HG03558 (cell line): ENCODE data around the gene MED26.
"Not testable (repeated sequence)": the region's sequence is repeated elsewhere in the genome, so short reads cannot be mapped to it uniquely, and the experiment has no call there.

Source experiments
- ATAC-seq: cut with Tn5 transposase; IDR thresholded peaks from one replicate; pipeline ENCODE4 v1.9.1; 2021; ENCODE audit warnings: moderate number of reproducible peaks; ENCODE audit not compliant: unreplicated experiment; ENCODE audit errors: extremely low read depth

The MED26 gene, protein sequence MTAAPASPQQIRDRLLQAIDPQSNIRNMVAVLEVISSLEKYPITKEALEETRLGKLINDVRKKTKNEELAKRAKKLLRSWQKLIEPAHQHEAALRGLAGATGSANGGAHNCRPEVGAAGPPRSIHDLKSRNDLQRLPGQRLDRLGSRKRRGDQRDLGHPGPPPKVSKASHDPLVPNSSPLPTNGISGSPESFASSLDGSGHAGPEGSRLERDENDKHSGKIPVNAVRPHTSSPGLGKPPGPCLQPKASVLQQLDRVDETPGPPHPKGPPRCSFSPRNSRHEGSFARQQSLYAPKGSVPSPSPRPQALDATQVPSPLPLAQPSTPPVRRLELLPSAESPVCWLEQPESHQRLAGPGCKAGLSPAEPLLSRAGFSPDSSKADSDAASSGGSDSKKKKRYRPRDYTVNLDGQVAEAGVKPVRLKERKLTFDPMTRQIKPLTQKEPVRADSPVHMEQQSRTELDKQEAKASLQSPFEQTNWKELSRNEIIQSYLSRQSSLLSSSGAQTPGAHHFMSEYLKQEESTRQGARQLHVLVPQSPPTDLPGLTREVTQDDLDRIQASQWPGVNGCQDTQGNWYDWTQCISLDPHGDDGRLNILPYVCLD

DNA sequence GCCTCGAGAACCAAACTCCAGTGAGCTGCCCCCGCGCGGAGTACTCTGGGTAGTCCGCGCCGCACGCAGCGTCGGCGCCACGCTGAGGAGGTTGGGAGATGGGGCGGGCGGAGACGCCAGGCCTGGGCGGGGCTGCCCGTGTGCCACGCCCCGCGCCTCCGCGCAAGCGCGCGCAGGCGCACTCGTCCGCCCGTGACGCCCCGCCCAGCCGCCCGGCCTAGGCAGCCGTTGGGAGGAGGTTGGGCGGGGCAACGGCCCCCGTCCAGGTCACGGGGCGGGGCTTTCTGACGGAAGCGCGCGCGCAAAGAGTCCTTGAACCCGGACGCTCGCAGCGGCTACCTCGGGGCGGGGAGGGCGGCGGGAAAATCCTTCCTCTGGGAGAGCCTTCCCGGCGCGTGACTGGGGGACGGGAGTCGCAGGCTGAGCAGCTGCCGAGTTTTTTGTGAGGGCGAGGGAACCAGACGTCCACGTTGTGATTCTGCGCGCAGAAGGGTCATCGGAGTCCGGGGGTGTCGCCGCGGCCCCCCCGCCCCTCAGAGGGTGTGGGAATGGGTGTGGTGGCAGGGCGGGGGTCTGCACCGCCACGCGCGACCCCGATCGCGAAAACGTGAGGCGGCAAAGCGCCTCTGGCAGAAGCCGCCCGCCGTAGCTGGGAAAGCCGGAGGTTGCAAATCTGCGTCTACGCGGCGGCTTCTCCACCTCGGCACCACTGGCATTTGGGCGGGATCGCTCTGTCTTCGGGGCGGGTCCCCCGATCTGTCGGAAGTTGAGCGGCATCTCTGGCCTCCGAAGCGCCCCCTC lies at the start of gene MED26:
Gene MED26 (minus strand): TSS at position 22 of the 801 bp plus-strand sequence. CDS start 261 bp downstream, outside the sequence.
- ATAC-seq = peak; percentile 67

DNA sequence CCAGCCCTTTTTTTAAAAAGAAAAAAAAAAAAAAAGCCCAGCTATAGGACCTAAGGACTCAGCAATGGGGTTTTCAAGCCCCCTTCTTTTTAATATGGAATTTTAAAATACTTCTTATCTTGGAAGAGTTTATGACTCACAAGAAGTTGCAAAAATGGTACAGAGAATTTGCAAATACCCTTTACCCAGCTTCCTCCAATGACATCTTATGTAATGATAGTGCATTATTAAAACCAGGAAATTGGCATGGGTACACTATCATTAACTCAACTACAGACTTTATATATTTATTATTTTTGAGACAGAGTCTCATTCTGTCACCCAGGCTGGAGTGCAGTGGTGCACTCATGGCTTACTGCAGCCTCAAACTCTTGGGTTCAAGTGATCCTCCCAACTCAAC lies 49.1 kb upstream of the MED26 start:
- ATAC-seq = no peak

DNA sequence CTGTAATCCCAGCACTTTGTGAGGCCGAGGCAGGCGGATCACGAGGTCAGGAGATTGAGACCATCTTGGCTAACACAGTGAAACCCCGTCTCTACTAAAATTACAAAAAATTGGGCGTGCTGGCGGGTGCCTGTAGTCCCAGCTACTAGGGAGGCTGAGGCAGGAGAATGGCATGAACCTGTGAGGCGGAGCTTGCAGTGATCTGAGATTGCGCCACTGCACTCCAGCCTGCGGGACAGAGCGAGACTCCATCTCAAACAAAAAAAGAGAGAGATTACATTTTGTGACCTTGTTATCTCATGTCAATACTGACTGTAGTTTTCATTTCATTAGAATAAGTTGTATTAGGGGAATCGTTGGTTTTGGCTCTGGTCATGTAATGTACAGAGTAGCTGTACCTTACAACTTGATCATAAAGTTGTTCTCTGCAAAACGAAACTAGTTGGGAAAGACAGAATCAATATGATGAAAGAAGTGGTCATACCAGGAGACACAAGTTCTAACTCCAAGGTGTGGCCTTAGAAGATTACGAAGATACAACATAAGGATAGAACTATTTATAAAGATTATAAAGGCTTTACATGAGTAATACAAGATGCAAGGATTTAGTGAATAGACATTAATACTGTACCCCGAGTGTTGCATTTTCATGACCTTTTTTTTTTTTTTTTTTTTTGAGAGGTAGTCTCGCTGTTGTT lies 48.2 kb upstream of the MED26 start:
- ATAC-seq = no peak

DNA sequence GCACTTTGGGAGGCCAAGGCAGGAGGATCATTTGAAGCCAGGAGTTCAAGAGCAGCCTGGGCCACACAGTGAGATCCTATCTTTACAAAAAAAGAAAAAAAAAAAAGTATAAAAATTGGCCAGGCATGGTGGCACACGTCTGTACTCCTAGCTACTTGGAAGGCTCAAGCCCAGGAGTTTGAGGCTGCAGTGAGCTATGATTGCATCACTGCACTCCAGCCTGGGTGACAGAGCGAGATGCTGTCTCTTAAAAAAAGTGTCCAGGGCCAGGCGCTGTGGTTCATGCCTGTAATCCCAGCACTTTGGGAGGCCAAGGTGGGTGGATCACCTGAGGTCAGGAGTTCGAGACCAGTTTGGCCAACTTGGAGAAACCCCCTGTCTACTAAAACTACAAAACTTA lies 45.8 kb upstream of the MED26 start:
- ATAC-seq = not testable (repeated sequence)

DNA sequence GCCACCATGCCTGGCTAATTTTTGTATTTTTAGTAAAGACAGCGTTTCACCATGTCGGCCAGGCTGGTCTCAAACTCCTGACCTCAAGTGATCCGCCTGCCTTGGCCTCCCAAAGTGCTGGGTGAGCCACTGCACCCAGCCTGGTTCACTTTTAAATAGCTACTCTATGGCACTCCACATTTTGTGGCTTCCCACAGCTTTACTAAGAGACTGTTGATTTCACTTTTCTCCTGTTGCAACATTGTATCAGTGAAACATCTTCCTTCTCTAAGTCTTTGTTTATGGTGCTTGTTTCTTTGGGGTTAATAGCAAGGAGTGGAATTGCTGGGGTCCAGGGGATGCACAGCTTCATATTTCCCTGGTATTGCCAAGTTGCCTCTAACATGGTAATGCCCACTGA lies 45.2 kb upstream of the MED26 start:
- no peak for ATAC-seq

DNA sequence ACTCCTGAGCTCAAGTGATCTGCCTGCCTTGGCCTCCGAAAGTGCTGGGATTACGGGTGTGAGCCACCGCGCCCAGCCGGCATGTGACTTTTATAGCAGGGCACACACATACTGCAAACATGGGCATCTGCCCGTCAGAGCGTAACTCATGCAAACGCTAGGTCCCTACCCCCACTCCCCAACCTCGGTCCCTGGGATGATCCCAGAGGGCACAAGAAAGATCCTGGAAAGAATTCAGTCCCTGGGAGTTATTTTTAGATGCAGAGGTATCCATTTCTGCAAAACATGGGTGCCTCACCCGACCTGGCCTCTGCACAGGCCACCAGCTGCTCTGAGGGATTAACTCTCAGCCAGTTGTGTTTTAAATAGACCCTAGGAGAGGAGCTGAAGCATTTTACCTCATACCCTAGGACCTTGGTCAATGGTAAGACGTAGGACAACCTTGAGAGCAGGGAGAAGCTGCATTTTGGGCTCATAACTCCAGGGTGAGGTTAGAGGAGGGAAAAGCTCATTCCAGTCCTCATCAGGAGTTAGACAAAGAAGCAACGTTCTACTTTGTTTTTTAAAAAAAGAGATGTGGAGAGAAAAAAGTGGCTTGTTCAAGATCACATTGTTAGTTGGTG lies 43.8 kb upstream of the MED26 start:
- no peak for ATAC-seq

DNA sequence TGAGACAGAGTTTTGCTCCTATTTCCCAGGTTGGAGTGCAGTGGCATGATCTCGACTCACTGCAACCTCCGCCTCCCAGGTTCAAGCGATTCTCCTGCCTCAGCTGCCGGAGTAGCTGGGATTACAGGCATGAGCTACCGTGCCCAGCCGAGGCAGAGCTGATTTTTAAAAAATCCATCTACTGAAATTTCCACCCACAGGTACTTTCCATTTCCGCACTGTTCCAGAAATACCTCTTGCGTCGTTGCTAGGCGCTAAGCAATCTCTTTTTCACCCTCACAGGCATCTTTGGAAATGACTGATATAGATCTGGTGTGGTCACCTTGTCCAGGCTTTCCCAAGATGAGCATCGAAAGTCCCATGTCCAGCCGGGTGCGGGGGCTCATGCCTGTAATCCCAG lies 42.3 kb upstream of the MED26 start:
- ATAC-seq = no peak

DNA sequence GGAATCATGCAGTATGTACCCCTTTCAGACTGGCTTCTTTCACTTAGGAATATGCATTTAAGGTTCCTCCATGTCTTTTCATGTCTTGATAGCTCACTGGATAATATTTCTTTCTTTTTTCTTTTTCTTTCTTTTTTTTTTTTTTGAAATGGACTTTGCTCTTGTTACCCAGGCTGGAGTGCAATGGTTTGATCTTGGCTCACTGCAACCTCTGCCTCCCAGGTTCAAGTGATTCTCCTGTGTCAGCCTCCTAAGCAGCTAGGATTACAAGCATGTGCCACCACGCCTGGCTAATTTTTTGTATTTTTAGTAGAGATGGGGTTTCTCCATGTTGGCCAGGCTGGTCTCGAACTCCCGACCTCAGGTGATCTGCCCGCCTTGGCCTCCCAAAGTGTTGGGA lies 40.7 kb upstream of the MED26 start:
- ATAC-seq = not testable (repeated sequence)

DNA sequence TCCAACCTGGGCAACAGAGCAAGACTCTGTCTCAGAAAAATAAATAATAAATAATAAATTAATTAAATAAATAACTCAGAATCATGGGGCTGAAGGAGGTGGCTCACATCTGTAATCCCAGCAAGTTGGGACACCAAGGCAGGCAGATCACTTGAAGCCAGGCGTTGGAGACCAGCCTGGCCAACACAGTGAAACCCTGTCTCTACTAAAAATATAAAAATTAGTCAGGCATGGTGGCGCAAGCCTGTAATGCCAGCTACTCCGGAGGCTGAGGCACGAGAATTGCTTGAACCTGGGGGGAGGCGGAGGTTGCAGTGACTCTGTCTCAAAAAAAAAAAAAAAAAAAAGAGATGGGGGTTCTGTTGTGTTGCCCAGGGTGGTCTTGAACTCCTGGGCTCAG lies 40.2 kb upstream of the MED26 start:
- no peak for ATAC-seq

DNA sequence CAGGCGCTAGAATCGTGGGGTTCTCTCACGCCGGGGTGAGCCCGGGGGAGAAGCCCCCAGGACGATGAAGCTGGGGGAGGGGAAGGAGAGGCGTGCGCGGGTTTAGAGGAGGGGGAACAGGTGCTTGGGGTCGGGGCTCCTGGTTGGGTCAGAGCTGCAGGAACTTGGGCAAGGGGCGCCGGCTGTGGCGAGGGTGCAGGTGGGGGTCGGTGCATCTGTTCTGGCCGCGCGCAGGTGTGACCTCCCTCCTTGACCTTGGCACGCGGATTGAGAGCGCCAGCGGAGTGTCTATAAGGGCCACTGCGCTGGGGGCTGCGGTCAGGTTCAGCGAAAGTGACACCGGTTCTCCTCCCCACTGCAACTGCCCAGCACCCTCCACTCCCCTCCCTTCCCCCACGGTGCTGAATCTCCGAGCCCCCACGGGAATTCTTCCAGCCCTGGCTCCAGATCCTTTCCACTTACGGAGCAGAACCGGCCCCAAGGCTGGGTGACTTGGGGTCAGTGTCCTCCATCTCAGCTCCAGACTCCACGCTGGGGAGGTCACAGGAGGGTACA lies 33.6 kb upstream of the MED26 start:
- ATAC-seq = no peak

DNA sequence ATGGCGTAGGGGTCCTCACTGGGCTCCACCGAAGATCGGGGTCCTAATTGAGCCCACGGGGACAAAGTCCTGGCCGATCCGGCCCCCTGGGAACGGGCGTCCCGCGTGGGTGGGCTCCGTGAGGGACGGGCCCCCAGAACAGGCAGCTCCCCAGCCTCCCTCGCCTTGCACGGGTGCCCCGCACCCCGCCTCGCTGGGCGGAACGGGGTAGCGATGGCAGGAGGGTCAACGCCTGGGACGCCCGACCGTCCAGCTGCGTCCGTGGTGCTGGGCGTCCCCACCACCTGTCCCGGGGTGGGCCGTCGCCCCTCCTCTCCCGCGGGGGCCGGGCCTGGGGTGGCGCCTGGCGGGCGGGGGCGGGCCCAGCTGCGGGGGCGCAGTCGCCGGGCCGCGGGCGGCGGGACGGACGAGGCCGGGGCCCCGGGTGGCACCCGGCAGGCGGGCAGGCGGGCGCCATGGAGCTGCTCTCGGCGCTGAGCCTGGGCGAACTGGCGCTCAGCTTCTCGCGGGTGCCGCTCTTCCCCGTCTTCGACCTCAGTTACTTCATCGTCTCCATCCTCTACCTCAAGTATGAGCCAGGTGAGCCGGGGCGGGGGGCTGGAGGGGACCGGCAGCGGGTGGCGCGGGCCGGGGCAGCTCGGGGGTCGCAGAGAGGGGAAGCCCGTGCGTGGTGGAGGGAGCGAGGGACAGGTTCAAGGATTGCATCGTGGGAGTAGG lies 32.9 kb upstream of the MED26 start, which contains the start of gene TMEM38A:
Gene TMEM38A (plus strand): TSS at position 377 of the 717 bp plus-strand sequence. CDS start 79 bp downstream, at position 456.
- ATAC-seq = no peak

DNA sequence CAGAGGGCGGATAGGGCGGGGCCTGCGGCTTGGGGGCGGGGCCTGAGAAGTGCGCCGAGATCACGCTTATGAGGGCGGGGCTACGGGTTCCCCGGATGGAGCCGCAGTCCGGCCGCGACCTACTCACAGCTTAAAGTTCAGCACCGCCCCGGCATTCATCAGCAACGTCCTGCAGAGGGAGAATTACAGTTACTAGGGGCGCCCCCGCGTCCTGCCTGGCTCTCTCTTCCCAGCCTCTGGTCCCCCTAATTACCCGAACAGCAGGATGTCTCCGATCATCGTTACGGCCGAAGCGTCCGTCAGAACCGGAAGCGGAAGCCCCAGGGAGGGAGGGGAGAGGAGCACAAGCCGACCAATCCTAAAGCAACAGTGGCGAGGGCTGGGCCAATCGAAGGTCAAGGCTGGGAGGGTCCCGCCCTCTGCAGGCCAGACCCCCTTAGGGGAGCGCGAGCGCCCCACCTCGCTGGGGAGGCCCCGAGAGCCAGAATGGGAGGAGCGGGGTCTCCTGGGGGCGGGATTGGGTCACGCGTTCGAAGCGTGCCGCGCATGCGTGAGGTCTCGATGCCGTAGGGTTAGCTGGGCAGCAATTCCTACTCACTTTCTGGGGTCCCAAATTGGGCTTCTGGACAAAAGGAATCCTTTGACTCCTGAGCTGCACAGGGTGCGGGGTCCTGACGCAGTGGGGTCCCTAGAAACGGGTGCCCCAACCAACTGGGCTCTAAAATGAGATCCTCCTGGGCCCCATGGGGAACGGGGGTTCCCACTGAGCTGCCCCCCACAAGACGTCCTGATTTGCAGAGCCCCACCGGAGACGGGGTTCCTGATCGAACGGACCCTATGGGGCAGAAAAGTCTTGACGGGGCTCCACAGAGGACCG lies 32.1 kb upstream of the MED26 start, which contains the start of gene SMIM7:
Gene SMIM7 (minus strand): TSS at position 313 of the 877 bp plus-strand sequence. CDS start 34 bp downstream, at position 279.
- ATAC-seq = peak; percentile 59

DNA sequence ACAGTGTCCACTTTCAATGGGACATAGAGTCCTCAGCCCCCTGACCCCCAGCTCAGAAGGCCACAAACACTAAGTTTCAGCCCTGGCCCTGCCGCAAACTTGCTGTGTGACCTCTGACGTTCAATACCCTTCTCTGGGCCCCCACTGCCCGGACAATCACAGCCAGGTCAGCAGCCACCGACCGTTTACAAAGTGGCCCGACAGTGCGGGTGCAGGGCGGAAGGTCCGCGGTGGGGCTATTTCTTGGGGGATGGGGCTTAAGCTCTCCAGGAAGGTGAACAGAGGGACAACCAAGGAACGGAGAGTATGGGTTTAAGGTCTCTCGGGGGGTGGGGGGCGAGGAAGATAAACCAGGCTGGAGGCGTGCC lies 31.4 kb upstream of the MED26 start:
- ATAC-seq = no peak

DNA sequence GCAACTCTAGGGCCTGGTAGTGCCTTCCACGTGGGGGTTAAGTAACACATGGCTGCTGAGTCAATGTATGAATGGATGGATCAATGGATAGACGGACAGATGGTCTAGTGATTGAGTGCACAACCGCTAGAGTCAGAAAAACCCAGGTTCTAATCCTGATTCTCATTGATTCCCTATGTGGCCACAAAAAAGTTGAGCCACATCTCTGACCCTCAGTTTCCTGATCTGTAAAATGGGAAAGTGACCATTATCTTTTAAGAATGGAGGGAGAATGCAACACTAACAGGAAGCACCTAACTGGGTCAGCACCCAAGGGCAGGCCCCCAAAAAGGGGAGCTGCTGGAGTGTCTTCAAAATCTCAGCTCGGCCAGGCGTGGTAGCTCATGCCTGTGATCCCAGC lies 29.4 kb upstream of the MED26 start:
- ATAC-seq = no peak

DNA sequence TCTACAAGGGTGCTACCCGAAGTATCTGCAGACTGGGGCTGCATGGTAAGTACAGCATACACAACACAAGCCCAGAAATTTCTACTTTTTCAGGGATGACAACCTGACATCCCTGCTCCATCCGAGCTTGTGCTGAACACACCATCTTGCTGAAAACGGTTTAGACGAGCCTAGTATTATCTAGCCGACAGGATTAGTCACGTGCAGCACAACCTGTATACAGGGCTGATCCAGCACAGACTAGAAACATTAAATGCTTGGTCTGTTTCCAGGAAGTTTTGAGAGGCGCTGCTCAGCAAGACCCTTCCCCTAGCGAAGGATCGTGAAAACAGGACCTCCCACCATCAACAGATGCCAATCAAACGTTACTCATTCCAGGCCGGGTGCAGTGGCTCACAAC lies 27.7 kb upstream of the MED26 start:
- ATAC-seq = no peak

DNA sequence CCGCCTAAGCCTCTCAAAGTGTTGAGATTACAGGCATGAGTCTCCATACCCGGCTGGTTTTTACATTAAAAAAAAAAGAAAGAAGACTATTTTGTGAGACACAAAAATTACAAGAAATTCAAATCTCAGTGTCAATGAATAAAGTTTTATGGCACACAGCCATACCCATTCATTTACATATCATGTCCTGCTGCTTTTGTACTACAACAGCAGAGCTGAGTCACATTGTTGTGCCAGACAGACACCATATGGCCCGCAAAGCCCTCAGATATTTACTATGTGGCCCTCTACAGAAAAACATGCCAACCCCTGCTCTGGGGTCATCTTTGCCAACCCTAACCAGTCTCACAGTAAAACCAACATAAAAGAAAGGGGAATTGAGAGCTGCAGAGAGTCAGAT lies 26.6 kb upstream of the MED26 start:
- ATAC-seq = no peak

DNA sequence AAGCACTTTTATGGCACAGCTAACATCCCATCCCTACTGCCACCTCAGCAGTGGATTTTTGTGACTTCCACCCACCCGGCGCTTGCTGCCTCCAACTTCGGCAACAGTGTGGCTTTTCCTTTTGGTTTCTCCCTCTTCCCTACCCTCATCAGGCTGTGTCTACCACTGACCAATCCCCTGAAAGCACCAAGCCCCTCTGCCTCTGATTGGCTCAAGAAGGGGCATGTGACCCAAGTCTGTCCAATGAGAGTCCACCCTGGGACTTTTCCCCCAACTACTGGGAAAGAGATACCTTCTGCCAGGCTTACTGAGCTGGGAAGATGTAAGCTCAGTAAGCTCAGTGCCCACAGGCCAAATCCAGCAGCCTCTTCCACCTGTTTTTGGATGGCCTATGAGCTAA lies 26.1 kb upstream of the MED26 start:
- ATAC-seq = no peak

DNA sequence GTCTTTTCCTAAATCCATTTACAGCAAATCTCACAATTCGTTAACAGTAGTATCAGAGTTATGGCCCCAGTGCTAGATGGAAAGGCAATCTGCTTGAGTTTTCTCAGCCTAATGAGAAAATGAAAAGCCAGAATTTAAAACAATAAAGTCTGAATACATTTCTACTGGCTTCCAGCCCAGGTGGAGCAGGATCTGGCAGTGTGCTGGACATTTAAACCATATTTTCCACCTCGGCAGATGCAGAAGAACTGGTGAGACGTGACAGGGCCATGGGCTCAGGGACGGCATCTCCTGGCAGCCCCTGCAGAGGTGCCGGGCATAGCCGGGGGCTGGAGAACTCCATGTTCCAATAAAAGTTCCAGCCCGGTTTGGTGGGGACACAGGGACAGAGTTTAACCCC lies 24.9 kb upstream of the MED26 start:
- ATAC-seq = no peak
